Measurements from ENCODE around the gene TMEM147.

TMEM147 gene

DNA sequence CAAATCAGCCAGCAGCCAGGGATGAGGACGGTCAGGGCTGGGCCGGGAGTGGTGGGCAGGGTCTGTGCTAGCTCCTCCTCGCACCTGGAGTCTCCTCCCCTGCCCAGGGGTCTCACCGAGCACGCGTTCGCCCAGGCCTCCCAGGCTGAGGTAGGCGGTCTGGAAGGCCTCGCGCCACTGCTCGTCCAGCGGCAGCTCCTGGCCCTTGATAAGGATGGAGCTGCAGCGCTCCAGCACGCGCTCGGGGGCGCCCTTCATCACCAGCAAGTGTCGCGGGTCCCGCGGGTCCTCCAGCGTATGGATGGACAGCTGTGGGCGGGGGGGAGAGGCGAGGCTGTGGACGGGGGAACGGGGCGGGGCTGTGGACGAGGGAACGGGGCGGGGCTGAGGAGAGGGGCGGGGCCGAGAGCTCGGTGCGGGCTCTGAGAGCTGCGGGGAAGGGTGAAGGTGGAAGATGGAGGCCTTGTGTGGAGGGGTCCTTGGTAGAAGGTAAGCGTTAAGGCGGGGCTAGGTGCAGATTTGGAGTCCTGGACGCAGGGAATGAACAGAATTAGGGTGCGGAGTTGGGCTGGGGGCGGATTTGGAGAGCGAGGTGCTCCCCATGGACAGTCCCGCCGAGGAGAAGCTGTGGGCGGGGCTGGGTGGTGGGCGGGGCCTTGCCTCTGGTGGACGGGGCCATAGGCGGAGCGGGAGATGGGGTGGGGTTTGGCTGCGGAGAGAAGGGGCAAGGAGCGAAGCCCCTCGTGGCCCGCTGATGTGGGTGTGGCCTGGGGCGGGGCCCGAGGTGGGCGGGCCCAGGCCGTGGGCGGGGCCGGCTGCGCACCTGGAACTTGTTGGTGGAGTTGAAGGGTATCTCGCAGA lies 12.3 kb downstream of the TMEM147 start:
- H3K36me3 ChIP-seq (ENCODE audit: control insufficient read depth, insufficient read depth, low read length): no peaks in the 10 kb centered on the region
- H3K27ac ChIP-seq (ENCODE audit: low read depth, low read length): no peak overlapping the region
- peaks cover 47% of the 10 kb centered on the region for H3K27me3 ChIP-seq (ENCODE audit: control insufficient read depth, insufficient read depth, low read length)
- H3K9me3 ChIP-seq (ENCODE audit: control insufficient read depth, insufficient read depth, low read depth, low read length): no peaks in the 10 kb centered on the region
- peak overlapping the region; percentile 88 for H3K4me3 ChIP-seq (ENCODE audit: low read depth, low read length)
- peaks cover 11% of the 10 kb centered on the region; the same call in 1 of the 2 replicates for H3K4me1 ChIP-seq (ENCODE audit: control insufficient read depth, insufficient read depth, low read length)
- no peak overlapping the region for H3K9ac ChIP-seq (ENCODE audit: low read length)

- Histone ChIP-seq H3K27ac (ENCODE audit: low read depth, low read length) (no peak overlapping the region), H3K27me3 (ENCODE audit: control insufficient read depth, insufficient read depth, low read length) (peaks cover 50% of the 10 kb centered on the region), H3K9me3 (ENCODE audit: control insufficient read depth, insufficient read depth, low read depth, low read length) (no peaks in the 10 kb centered on the region), H3K4me1 (ENCODE audit: control insufficient read depth, insufficient read depth, low read length) (peaks cover 11% of the 10 kb centered on the region; the same call in 1 of the 2 replicates), H3K9ac (ENCODE audit: low read length) (no peak overlapping the region), H3K4me3 (ENCODE audit: low read depth, low read length) (peak overlapping the region; percentile 88), H3K36me3 (ENCODE audit: control insufficient read depth, insufficient read depth, low read length) (no peaks in the 10 kb centered on the region)
These were observed 13.2 kb downstream of the TMEM147 start for GRCh38 chr19:35558400-35559280.

- Histone ChIP-seq H3K27me3 (ENCODE audit: control insufficient read depth, insufficient read depth, low read length) (peaks cover 50% of the 10 kb centered on the region), H3K9ac (ENCODE audit: low read length) (no peak overlapping the region), H3K36me3 (ENCODE audit: control insufficient read depth, insufficient read depth, low read length) (no peaks in the 10 kb centered on the region), H3K9me3 (ENCODE audit: control insufficient read depth, insufficient read depth, low read depth, low read length) (no peaks in the 10 kb centered on the region), H3K27ac (ENCODE audit: low read depth, low read length) (no peak overlapping the region), H3K4me3 (ENCODE audit: low read depth, low read length) (no peak overlapping the region), H3K4me1 (ENCODE audit: control insufficient read depth, insufficient read depth, low read length) (peaks cover 11% of the 10 kb centered on the region; the same call in 1 of the 2 replicates)
These were observed 13.8 kb downstream of the TMEM147 start for GRCh38 chr19:35559281-35559659.

DNA sequence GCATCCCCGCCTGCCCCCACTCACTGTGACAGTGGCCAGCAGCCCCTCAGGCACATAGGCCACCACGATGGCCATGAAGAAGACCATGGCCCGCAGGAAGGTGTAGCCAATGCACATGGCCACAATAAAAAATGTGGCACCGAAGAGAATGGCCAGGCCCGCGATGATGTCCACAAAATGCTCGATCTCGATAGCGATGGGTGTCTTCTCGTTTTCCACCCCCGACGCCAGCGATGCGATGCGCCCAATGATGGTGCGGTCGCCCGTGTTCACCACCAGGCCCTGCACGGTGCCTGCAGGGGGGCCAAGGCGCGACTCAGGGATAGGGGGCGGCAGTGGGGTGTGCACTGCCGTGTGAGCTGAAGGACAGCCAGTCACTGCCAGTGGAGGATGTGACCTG lies 14.4 kb downstream of the TMEM147 start:
- H3K27me3 ChIP-seq (ENCODE audit: control insufficient read depth, insufficient read depth, low read length): peaks cover 50% of the 10 kb centered on the region
- no peak overlapping the region for H3K27ac ChIP-seq (ENCODE audit: low read depth, low read length)
- no peaks in the 10 kb centered on the region for H3K9me3 ChIP-seq (ENCODE audit: control insufficient read depth, insufficient read depth, low read depth, low read length)
- no peak overlapping the region for H3K4me3 ChIP-seq (ENCODE audit: low read depth, low read length)
- H3K9ac ChIP-seq (ENCODE audit: low read length): no peak overlapping the region
- H3K36me3 ChIP-seq (ENCODE audit: control insufficient read depth, insufficient read depth, low read length): no peaks in the 10 kb centered on the region
- peaks cover 11% of the 10 kb centered on the region; the same call in 1 of the 2 replicates for H3K4me1 ChIP-seq (ENCODE audit: control insufficient read depth, insufficient read depth, low read length)

- Histone ChIP-seq H3K27me3 (ENCODE audit: control insufficient read depth, insufficient read depth, low read length) (peaks cover 50% of the 10 kb centered on the region), H3K4me3 (ENCODE audit: low read depth, low read length) (no peak overlapping the region), H3K9ac (ENCODE audit: low read length) (no peak overlapping the region), H3K9me3 (ENCODE audit: control insufficient read depth, insufficient read depth, low read depth, low read length) (no peaks in the 10 kb centered on the region), H3K36me3 (ENCODE audit: control insufficient read depth, insufficient read depth, low read length) (no peaks in the 10 kb centered on the region), H3K4me1 (ENCODE audit: control insufficient read depth, insufficient read depth, low read length) (peaks cover 11% of the 10 kb centered on the region; the same call in 1 of the 2 replicates), H3K27ac (ENCODE audit: low read depth, low read length) (no peak overlapping the region)
These were observed 14.8 kb downstream of the TMEM147 start for GRCh38 chr19:35560271-35560670.

DNA sequence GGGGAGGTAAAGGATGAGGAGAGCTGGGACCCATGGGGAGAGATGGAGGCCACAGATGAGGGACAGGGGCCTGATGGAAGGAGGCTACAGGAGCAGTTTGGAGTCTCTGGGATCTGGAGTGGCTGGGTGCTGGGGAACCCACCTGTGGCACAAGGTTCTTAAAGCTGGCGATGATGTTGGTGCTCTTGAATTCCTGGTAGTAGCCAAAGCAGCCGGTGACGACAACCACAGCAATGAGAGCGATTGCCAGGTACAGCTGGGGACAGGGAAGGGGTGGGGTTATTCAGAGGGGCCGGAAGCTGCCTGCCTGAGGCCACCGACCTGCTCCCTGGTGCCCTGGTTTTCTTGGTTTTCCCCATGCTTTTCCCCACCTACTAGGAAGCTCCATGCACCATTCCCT lies 15.3 kb downstream of the TMEM147 start:
- Histone ChIP-seq H3K4me3 (ENCODE audit: low read depth, low read length) (no peak overlapping the region), H3K9ac (ENCODE audit: low read length) (no peak overlapping the region), H3K27ac (ENCODE audit: low read depth, low read length) (no peak overlapping the region), H3K9me3 (ENCODE audit: control insufficient read depth, insufficient read depth, low read depth, low read length) (no peaks in the 10 kb centered on the region), H3K27me3 (ENCODE audit: control insufficient read depth, insufficient read depth, low read length) (peaks cover 50% of the 10 kb centered on the region), H3K36me3 (ENCODE audit: control insufficient read depth, insufficient read depth, low read length) (no peaks in the 10 kb centered on the region), H3K4me1 (ENCODE audit: control insufficient read depth, insufficient read depth, low read length) (peaks cover 11% of the 10 kb centered on the region; the same call in 1 of the 2 replicates)

DNA sequence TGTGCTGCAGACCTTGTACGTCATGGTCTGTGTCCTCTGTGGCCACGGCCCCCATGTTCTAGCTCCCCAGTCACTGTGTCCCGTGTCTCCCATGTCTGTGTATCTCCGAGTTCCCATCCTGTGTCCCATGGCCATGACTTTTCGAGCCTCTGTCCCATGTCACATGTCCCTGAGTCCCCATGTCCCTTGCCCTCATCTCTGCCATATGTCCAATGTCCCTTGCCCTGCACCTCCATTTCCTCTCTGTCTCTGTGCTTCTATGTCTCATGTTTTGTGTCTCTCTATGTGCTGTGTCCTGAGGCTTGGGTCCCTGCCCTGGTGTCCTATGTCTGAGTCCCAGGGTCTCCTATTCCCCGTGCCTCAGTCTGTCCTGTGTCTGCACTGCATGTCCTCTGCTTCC lies 16.0 kb downstream of the TMEM147 start:
- Histone ChIP-seq H3K9ac (ENCODE audit: low read length) (no peak overlapping the region), H3K27me3 (ENCODE audit: control insufficient read depth, insufficient read depth, low read length) (peaks cover 43% of the 10 kb centered on the region), H3K9me3 (ENCODE audit: control insufficient read depth, insufficient read depth, low read depth, low read length) (no peaks in the 10 kb centered on the region), H3K27ac (ENCODE audit: low read depth, low read length) (no peak overlapping the region), H3K36me3 (ENCODE audit: control insufficient read depth, insufficient read depth, low read length) (no peaks in the 10 kb centered on the region), H3K4me3 (ENCODE audit: low read depth, low read length) (no peak overlapping the region), H3K4me1 (ENCODE audit: control insufficient read depth, insufficient read depth, low read length) (peaks cover 11% of the 10 kb centered on the region; the same call in 1 of the 2 replicates)

GRCh38 chr19:35562336-35562735 lies 16.9 kb downstream of the TMEM147 start:
- Histone ChIP-seq H3K27ac (ENCODE audit: low read depth, low read length) (no peak overlapping the region), H3K36me3 (ENCODE audit: control insufficient read depth, insufficient read depth, low read length) (no peaks in the 10 kb centered on the region), H3K27me3 (ENCODE audit: control insufficient read depth, insufficient read depth, low read length) (peaks cover 43% of the 10 kb centered on the region), H3K9me3 (ENCODE audit: control insufficient read depth, insufficient read depth, low read depth, low read length) (no peaks in the 10 kb centered on the region), H3K4me1 (ENCODE audit: control insufficient read depth, insufficient read depth, low read length) (peaks cover 8% of the 10 kb centered on the region; the same call in 1 of the 2 replicates), H3K4me3 (ENCODE audit: low read depth, low read length) (no peak overlapping the region), H3K9ac (ENCODE audit: low read length) (no peak overlapping the region)

DNA sequence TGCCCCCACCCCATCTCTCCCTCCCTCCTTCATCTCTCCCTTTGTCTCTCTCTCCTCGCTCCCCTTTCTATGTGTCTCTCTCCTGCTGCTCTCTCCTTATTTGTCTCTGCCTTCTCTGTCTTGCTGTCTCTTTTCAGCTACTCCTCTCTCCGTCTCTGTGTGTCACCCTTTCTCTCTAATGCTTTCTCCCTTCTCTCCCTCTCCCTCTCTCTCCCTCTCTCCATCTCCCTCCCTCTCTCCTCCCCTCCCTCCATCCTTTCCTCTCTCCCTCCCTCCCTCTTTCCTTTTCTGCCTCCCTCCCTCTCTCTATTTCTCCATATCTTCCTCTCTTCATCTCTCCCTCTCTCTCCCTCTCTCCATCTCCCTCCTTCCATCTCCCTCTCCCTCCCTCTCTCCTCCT lies 17.4 kb downstream of the TMEM147 start:
- Histone ChIP-seq H3K27ac (ENCODE audit: low read depth, low read length) (no peak overlapping the region), H3K27me3 (ENCODE audit: control insufficient read depth, insufficient read depth, low read length) (peaks cover 43% of the 10 kb centered on the region), H3K9ac (ENCODE audit: low read length) (no peak overlapping the region), H3K36me3 (ENCODE audit: control insufficient read depth, insufficient read depth, low read length) (no peaks in the 10 kb centered on the region), H3K4me3 (ENCODE audit: low read depth, low read length) (no peak overlapping the region), H3K4me1 (ENCODE audit: control insufficient read depth, insufficient read depth, low read length) (0 out of 2 replicates have a peak, but pooled peaks cover 6% of the 10 kb centered on the region), H3K9me3 (ENCODE audit: control insufficient read depth, insufficient read depth, low read depth, low read length) (no peaks in the 10 kb centered on the region)

DNA sequence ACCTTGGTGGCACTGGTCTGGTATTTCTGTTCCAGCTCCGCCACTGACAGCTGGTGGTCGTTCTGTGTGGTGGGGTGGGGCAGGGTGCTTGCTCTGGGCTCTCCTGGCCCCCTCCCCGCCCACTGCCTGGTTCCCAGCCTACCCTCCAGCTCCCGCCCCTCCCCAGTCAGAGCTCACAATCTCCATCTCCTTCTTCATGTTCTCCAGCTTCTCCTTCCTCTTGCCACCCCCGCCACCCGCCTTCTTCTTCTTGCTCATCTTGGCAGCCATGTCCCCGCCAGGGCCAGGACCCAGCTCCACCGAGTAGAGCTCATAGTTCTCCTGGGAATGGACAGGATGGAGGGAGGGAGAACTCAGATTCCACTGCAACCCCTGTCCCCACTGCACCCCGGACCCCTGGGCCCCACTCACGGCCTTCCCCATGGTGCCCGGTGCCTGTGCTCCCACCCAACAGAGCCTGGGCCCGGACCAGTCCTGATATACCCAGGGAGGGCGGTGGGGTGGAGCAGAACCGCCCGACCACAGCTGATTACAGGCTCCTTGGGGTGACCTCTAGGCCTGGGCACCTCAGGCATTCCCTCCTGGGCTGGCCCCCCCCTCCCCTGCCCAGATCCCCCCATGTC lies 17.9 kb downstream of the TMEM147 start, which contains the start of gene ATP4A:
Gene ATP4A (minus strand): TSS at position 452 of the 623 bp plus-strand sequence. CDS start 29 bp downstream, at position 423.
- H3K4me1 ChIP-seq (ENCODE audit: control insufficient read depth, insufficient read depth, low read length): 0 out of 2 replicates have a peak, but pooled peaks cover 6% of the 10 kb centered on the region
- H3K36me3 ChIP-seq (ENCODE audit: control insufficient read depth, insufficient read depth, low read length): no peaks in the 10 kb centered on the region
- H3K27me3 ChIP-seq (ENCODE audit: control insufficient read depth, insufficient read depth, low read length): peaks cover 41% of the 10 kb centered on the region
- no peaks in the 10 kb centered on the region for H3K9me3 ChIP-seq (ENCODE audit: control insufficient read depth, insufficient read depth, low read depth, low read length)
- no peak within 1 kb of the TSS for H3K27ac ChIP-seq (ENCODE audit: low read depth, low read length)
- H3K9ac ChIP-seq (ENCODE audit: low read length): no peak within 1 kb of the TSS
- H3K4me3 ChIP-seq (ENCODE audit: low read depth, low read length): no peak within 1 kb of the TSS
